Activated CD8-positive, alpha-beta memory T cell treated with anti-CD3 and anti-CD28 coated beads, Interleukin-2, amount 50 U/mL, for 24 hours (primary cell): Measurements from ENCODE around the gene KDM1B.
A peak's percentile ranks its signal among the peaks of the same experiment; 100 is the strongest.
"Not testable (repeated sequence)": the region's sequence is repeated elsewhere in the genome, so short reads cannot be mapped to it uniquely, and the experiment has no call there.

Experiments
- DNase-seq: peaks from one replicate; pipeline ENCODE4 v3.0.0-alpha.2; 2020; ENCODE audit errors: extremely low read depth

The KDM1B gene

GRCh38 chr6:18186540-18187250 lies 31.5 kb downstream of the KDM1B start:
- no peak for DNase-seq

DNA sequence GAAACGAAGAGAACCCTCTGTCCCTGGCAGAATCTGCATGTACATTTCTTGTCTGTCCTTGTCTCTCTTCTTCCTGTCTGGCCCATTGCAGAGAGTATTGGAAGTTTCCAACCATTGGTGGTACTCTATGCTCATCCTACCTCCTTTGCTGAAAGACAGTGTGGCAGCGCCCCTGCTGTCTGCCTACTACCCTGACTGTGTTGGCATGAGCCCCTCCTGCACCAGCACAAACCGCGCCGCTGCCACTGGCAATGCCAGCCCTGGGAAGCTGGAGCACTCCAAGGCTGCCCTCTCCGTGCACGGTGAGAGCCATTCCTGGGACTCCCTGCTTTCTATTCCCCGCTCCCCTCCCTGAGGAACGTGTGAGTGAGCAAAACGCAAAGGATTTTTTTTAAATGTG lies 32.5 kb downstream of the KDM1B start:
- no peak for DNase-seq

GRCh38 chr6:18189196-18189595 lies 34.0 kb downstream of the KDM1B start:
- DNase-seq, result no peak

- no peak for DNase-seq
Measured at GRCh38 chr6:18192026-18192425, 36.8 kb downstream of the KDM1B start.

DNA sequence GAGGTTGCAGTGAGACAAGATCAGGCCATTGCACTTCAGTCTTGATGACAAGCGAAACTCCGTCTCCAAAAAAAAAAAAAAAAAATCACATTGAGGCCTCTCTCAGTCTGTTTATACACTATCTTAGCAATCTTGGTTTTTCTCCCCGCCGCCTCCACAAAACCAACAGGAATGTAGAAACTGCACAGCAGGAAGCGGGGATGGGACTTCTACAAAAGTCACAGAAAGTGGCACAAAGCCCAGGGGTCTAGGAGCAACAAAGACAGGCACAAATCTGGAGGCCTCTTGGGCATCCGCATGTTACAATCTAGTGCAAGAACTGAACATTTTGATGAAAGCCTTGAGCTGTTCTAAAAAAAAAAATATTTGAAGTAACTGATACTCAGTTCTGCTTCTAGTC lies 48.6 kb downstream of the KDM1B start:
- DNase-seq, result no peak

DNA sequence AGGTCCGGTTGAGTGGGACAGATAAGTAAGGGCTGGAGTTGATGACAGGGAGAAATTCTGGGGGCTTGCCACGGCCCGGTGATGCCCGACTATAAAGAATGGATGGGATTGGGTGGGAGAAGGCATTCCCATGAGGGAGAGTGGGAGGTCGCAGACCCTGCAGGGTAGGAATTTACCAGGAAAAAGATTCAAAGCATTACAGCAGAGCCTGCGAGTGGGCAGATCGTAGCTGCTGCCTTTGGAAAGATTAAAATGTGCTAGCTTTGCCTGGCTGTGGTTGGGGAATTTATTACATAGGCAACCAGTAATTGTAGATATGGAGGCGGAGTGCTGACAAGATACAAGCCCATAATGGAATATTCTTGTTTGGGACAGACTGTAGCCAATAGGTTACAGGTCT lies 49.5 kb downstream of the KDM1B start:
- DNase-seq, result no peak

DNA sequence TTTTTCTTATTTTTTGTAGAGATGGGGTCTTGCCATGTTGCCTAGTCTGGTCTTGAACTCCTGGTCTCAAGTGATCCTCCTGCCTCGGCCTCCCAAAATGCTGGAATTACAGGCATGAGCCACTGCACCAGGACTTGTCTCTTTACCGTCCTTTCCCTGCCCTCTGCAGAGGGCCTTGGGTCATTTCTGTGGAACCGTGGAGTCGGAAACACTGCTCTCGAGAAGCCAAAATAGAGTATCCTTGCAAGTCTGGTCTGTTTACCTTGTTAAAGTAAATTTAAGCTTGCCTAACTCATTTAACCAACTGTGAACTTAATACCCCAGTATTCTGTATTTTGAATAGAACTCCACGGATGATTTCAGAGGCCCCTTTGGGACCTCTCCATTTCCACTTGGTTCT lies 51.4 kb downstream of the KDM1B start:
- no peak for DNase-seq

GRCh38 chr6:18207438-18207837 lies 52.2 kb downstream of the KDM1B start:
- DNase-seq, result no peak

- no peak for DNase-seq
Measured at GRCh38 chr6:18207949-18208348, 52.7 kb downstream of the KDM1B start.

- DNase-seq, result not testable (repeated sequence)
Measured at GRCh38 chr6:18208778-18209177, 53.6 kb downstream of the KDM1B start.

- no peak for DNase-seq
Measured at GRCh38 chr6:18209539-18210197, 54.4 kb downstream of the KDM1B start.

DNA sequence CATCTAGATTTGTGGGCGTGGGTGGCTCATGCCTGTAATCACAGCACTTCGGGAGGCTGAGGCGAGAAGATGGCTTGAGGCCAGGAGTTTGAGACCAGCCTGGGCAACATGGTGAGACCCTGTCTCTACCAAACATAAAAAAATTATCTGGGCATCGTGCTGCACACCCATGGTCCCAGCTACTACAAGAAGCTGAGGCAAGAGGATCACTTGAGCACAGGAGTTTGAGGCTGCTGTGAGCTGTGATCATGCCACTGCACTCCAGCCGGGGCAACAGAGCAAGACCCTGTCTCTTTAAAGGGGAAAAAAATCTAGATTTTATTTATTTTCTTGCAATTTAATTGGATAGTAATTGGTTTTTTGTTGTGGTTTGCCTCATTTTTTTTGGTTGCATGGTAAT lies 55.5 kb downstream of the KDM1B start:
- no peak for DNase-seq

DNA sequence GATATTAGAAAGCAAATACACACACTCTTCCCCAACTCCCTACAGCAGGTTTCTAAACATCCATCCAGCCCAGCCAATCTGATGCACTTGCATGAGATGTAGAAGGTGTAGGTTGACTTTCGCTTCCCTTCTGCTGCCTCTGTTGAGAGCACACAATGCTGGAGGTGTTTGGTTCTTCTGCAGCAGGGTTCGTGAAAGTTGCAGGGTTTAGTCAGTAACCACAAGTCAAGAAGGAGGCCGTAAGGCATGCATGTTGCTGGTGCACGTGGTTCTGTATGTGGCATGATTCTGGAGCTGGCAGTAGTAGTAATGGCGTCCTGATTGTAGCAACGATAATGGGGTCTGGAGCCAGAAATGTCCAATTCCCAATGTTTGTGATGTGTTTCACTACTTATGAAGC lies 56.1 kb downstream of the KDM1B start:
- peak; percentile 0 for DNase-seq

- DNase-seq, result no peak
Measured at GRCh38 chr6:18212231-18212630, 57.0 kb downstream of the KDM1B start.

DNA sequence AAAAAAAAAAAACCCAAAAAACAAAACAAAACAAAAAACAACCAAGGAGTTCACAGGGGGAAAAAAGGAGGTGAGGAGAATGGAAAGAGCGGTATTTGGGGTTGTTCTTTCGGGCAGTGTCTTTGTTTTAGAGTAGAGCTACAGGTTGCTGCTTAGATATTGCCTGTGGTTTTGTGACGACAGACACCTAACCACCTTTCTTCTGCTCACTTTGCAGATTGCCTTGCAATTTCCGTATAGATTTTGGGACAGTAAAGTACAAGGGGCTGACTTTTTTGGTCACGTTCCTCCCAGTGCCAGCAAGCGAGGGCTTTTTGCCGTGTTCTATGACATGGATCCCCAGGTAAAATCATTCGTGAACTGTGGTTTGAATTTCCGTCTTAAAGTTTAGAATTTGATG lies 58.2 kb downstream of the KDM1B start:
- no peak for DNase-seq

DNA sequence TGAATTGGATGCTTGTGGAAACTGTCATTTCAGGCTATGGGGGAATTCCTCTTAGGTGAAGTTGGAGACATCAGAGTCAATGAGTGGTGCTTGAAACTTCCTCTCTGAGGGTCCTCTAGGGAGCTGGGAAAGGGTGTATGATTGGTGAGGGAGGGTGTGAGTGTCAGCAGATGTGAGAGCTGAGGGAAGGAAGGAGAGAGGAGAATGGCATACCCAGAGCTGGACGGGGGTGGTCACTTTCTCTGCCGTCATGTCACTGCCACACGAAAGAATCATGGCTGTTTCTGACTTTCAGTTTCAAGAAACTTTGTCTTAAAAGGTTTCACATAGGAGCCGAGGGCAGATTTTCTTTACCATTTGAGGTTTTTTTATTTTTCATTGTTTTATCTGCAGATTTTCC lies 58.8 kb downstream of the KDM1B start:
- no peak for DNase-seq

- no peak for DNase-seq
Measured at GRCh38 chr6:18215436-18215835, 60.2 kb downstream of the KDM1B start.

- no peak for DNase-seq
Measured at GRCh38 chr6:18216411-18216810, 61.2 kb downstream of the KDM1B start.

DNA sequence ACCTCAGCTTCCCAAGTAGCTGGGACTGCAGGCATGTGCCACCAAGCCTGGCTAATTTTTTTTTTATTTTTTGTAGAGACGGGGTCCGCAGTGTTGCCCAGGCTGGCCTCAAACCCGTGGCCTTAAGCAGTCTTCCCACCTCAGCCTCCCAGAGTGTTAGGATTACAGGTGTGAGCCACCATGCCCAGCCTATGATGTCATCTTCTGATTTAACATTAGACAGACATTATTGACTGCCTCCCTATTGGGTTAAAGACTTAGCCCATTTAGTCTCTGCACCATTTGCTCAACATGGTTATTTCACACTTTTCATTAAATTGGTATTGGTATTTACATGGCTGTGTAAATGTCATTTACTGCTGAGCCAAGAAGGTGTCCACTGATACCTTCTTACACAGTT lies 63.0 kb downstream of the KDM1B start:
- no peak for DNase-seq

- no peak for DNase-seq
Measured at GRCh38 chr6:18219591-18219990, 64.4 kb downstream of the KDM1B start.

GRCh38 chr6:18221288-18221615 lies 66.0 kb downstream of the KDM1B start:
- no peak for DNase-seq

GRCh38 chr6:18226451-18227105 lies 71.4 kb downstream of the KDM1B start:
- not testable (repeated sequence) for DNase-seq

DNA sequence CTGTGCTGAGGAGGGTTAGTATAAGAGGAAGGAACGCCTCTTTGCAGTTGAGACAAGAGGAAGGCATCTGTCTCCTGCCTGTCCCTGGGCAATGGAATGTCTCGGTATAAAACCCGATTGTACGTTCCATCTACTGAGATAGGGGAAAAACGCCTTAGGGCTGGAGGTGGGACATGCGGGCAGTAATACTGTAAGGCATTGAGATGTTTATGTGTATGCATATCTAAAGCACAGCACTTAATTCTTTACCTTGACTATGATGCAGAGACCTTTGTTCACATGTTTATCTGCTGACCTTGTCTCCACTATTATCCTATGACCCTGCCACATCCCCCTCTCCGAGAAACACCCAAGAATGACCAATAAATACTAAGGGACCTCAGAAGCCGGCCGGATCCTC lies 71.9 kb downstream of the KDM1B start:
- DNase-seq, result not testable (repeated sequence)
